A549 (cell line): ENCODE measurements around the gene ZFP36L1. TPM values are rescaled to one million over a fixed set of nuclear protein-coding genes. Genes with fewer than 3 reads are reported as not detected.

Experiments
- BHLHE40 ChIP-seq: IDR thresholded peaks from 2 replicates; pipeline ENCODE4 v1.6.1; 2012; ENCODE audit warnings: low read depth, low read length, inconsistent platforms
- CBX2 ChIP-seq: fragments of 200-600 bp; sonication (generic); IDR thresholded peaks from 2 replicates; pipeline ENCODE4 v1.6.1; 2016; ENCODE audit warnings: low read depth, mild to moderate bottlenecking, borderline replicate concordance
- CBX8 ChIP-seq: fragments of 200-600 bp; sonication (generic); IDR thresholded peaks from 2 replicates; pipeline ENCODE4 v1.6.1; 2016
- CHD2 ChIP-seq: fragments of 150-350 bp; IDR thresholded peaks from 2 replicates; pipeline ENCODE4 v1.6.1; 2014; ENCODE audit warnings: low read length; ENCODE audit not compliant: partially characterized antibody
- CTCF ChIP-seq: fragments of >200 bp; sonication (Bioruptor Twin); formaldehyde crosslinking; IDR thresholded peaks from 3 replicates; pipeline ENCODE4 v1.5.1; 2016
- EHF ChIP-seq: fragments of 250-450 bp; sonication (Bioruptor Pico); IDR thresholded peaks from 2 replicates; pipeline ENCODE4 v1.5.0; 2020; ENCODE audit warnings: mild to moderate bottlenecking
- ESRRA ChIP-seq: fragments of 150-350 bp; IDR thresholded peaks from 2 replicates; pipeline ENCODE4 v1.6.1; 2014; ENCODE audit warnings: mild to moderate bottlenecking, low read length, borderline replicate concordance
- FOSB ChIP-seq: fragments of 250-450 bp; sonication (Bioruptor Pico); IDR thresholded peaks from 2 replicates; pipeline ENCODE4 v1.5.0; 2020; ENCODE audit warnings: mild to moderate bottlenecking, moderate library complexity
- GATA3 ChIP-seq: IDR thresholded peaks from 2 replicates; pipeline ENCODE4 v1.6.1; 2012; ENCODE audit warnings: borderline replicate concordance
- HOXA7 ChIP-seq: fragments of 250-450 bp; sonication (Bioruptor Pico); IDR thresholded peaks from 2 replicates; pipeline ENCODE4 v1.5.0; 2020; ENCODE audit warnings: mild to moderate bottlenecking, moderate library complexity
- HOXB13 ChIP-seq: fragments of 250-450 bp; sonication (Bioruptor Pico); IDR thresholded peaks from 2 replicates; pipeline ENCODE4 v1.5.0; 2020; ENCODE audit warnings: low read depth, mild to moderate bottlenecking, moderate library complexity
- JUNB ChIP-seq: fragments of >200 bp; sonication (Bioruptor Twin); formaldehyde crosslinking; IDR thresholded peaks from 2 replicates; pipeline ENCODE4 v1.6.1; 2016
- KDM1A ChIP-seq: fragments of 200-600 bp; sonication (generic); IDR thresholded peaks from 2 replicates; pipeline ENCODE4 v1.6.1; 2016; ENCODE audit warnings: low read depth, mild to moderate bottlenecking
- MAFK ChIP-seq: fragments of 450-650 bp; IDR thresholded peaks from 2 replicates; pipeline ENCODE4 v1.6.1; 2014; ENCODE audit not compliant: partially characterized antibody
- MAZ ChIP-seq: fragments of 150-350 bp; IDR thresholded peaks from 2 replicates; pipeline ENCODE4 v1.6.1; 2014; ENCODE audit warnings: antibody characterized with exemption, low read depth, low read length, borderline replicate concordance
- MYC ChIP-seq: IDR thresholded peaks from 2 replicates; pipeline ENCODE4 v1.6.1; 2012; ENCODE audit warnings: mild to moderate bottlenecking, inconsistent platforms, low read length, improper control_type of control experiment, borderline replicate concordance
- NPAS2 ChIP-seq: fragments of 250-450 bp; sonication (Bioruptor Pico); IDR thresholded peaks from 2 replicates; pipeline ENCODE4 v1.8.0; 2022; ENCODE audit warnings: mild to moderate bottlenecking, moderate library complexity, borderline replicate concordance
- NR3C1 ChIP-seq: fragments of >200 bp; sonication (Bioruptor Twin); formaldehyde crosslinking; IDR thresholded peaks from 3 replicates; pipeline ENCODE4 v1.6.1; 2017
- POLR2A ChIP-seq: IDR thresholded peaks from 2 replicates; pipeline ENCODE4 v1.6.1; 2012; ENCODE audit warnings: mild to moderate bottlenecking, low read length
- POLR2AphosphoS2 ChIP-seq: conservative IDR thresholded peaks from 2 replicates; pipeline ENCODE4 v1.6.1; 2012; ENCODE audit warnings: low read length, improper control_type of control experiment, inconsistent platforms
- RARB ChIP-seq: fragments of 250-450 bp; sonication (Bioruptor Pico); IDR thresholded peaks from 2 replicates; pipeline ENCODE4 v1.8.0; 2021; ENCODE audit warnings: mild to moderate bottlenecking, moderate library complexity
- RFX5 ChIP-seq: fragments of 450-650 bp; IDR thresholded peaks from 2 replicates; pipeline ENCODE4 v1.7.1; 2014; ENCODE audit warnings: antibody characterized with exemption, mild to moderate bottlenecking, moderate library complexity
- SMC3 ChIP-seq: fragments of >200 bp; sonication (Bioruptor Twin); formaldehyde crosslinking; IDR thresholded peaks from 3 replicates; pipeline ENCODE4 v1.6.1; 2018; ENCODE audit warnings: inconsistent platforms
- ZC3H11A ChIP-seq: fragments of 450-650 bp; IDR thresholded peaks from 2 replicates; pipeline ENCODE4 v1.6.1; 2014; ENCODE audit warnings: antibody characterized with exemption, mild to moderate bottlenecking
- ZFP36 ChIP-seq: fragments of 450-650 bp; IDR thresholded peaks from 2 replicates; pipeline ENCODE4 v1.6.1; 2014; ENCODE audit warnings: borderline replicate concordance; ENCODE audit not compliant: partially characterized antibody
- ZSCAN20 ChIP-seq: fragments of 250-450 bp; sonication (Bioruptor Pico); IDR thresholded peaks from 2 replicates; pipeline ENCODE4 v1.8.0; 2022; ENCODE audit warnings: mild to moderate bottlenecking, moderate library complexity
- polyA plus RNA-seq, 4 experiments: library from polyadenylated mRNA; depleted of rRNA in 3 of 4; stranded (reverse); fragments of >200 nt; fragmentation: RNase III in 1 of 4; extraction: RNeasy Plus Mini Kit Qiagen cat#74134 plus additional on column Dnase treatment in 1 of 4; gene quantifications; 2 replicates in 3 of 4; 3 replicates in 1 of 4; pipeline ENCODE4 v1.2.3, GENCODE V29; 2011 to 2017
- TF ChIP-seq, protein P1 (sequence below): fragments of >200 bp; sonication (Bioruptor Twin); formaldehyde crosslinking; IDR thresholded peaks from 2 replicates; pipeline ENCODE4 v1.6.1; 2016
- TF ChIP-seq, protein P2 (sequence below): IDR thresholded peaks from 2 replicates; pipeline ENCODE4 v1.6.1; 2012
- TF ChIP-seq, protein P3 (sequence below): fragments of 250-450 bp; sonication (Bioruptor Pico); IDR thresholded peaks from 2 replicates; pipeline ENCODE4 v1.5.0; 2020; ENCODE audit warnings: low read depth, mild to moderate bottlenecking, moderate library complexity

Gene ZFP36L1
- polyA plus RNA-seq, 2 of the 4 experiments (the other 2 are of a cell fraction), result 76.4 to 114 TPM

- TF ChIP-seq MAZ (peak; percentile 11; the same call in 1 of the 2 replicates), CTCF (no peak), ESRRA (no peak), NPAS2 (CRISPR knock-in tag) (no peak), CBX2 (no peak), HOXA7 (CRISPR knock-in tag) (no peak), CHD2 (no peak), POLR2A (peak; percentile 100), GATA3 (peak; percentile 10; the same call in 1 of the 2 replicates), MYC (peak; percentile 89; the same call in 1 of the 2 replicates), KDM1A (no peak), BHLHE40 (no peak), JUNB (peak; percentile 45; the same call in 1 of the 2 replicates), CBX8 (no peak), HOXB13 (CRISPR knock-in tag) (no peak), ZFP36 (no peak), MAFK (no peak), POLR2AphosphoS2 (no peak), SMC3 (no peak; the same call in 1 of the 3 replicates), FOSB (no peak), EHF (CRISPR knock-in tag) (no peak; the same call in 1 of the 2 replicates), RARB (CRISPR knock-in tag) (no peak), ZSCAN20 (CRISPR knock-in tag) (no peak), NR3C1 (no peak), ZC3H11A (no peak), RFX5 (peak; percentile 60; the same call in 1 of the 2 replicates)
- TF ChIP-seq, protein P1, sequence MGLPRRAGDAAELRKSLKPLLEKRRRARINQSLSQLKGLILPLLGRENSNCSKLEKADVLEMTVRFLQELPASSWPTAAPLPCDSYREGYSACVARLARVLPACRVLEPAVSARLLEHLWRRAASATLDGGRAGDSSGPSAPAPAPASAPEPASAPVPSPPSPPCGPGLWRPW, result no peak
- TF ChIP-seq, protein P2, sequence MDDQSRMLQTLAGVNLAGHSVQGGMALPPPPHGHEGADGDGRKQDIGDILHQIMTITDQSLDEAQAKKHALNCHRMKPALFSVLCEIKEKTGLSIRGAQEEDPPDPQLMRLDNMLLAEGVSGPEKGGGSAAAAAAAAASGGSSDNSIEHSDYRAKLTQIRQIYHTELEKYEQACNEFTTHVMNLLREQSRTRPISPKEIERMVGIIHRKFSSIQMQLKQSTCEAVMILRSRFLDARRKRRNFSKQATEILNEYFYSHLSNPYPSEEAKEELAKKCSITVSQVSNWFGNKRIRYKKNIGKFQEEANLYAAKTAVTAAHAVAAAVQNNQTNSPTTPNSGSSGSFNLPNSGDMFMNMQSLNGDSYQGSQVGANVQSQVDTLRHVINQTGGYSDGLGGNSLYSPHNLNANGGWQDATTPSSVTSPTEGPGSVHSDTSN, result peak; percentile 79; the same call in 1 of the 2 replicates
- TF ChIP-seq, protein P3, sequence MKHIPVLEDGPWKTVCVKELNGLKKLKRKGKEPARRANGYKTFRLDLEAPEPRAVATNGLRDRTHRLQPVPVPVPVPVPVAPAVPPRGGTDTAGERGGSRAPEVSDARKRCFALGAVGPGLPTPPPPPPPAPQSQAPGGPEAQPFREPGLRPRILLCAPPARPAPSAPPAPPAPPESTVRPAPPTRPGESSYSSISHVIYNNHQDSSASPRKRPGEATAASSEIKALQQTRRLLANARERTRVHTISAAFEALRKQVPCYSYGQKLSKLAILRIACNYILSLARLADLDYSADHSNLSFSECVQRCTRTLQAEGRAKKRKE (CRISPR knock-in tag), result 0 out of 2 replicates have a peak, but pooled peaks have one; percentile 44
Measured at GRCh38 chr14:68792979-68793733, at the start of gene ZFP36L1 (continued).
